ENCODE measurements around the gene UBAC2. TPM values are rescaled to one million over a fixed set of nuclear protein-coding genes. Genes with fewer than 3 reads are reported as not detected.

The UBAC2 gene
- total RNA-seq, 1 experiment from 2014 or later: 80.3 TPM

DNA sequence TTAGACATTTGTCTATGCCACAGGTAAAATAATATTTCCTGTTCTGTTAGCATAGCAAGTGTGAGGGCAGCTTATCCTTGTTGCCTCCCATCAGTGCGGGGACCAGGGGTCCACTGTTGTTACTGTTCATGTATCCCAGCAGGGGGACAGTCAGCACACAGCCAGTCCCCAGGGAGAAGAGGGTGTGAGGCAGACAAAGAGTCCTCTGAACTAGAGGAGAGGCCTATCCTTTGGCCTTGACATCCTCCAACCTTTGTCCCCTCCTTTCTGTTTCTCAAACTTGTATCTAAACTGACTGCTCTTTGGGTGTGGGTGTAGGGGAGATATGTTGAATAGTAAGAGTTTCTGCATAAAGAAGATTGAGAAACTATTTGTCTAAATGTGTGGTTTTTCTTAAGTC, 60.4 kb downstream of the UBAC2 start:
- H3K9me2 ChIP-seq (ENCODE audit: insufficient read depth): no peaks in the 10 kb centered on the region
- H4K20me1 ChIP-seq (ENCODE audit: insufficient read depth): peaks cover 23% of the 10 kb centered on the region; the same call in 1 of the 2 replicates
- no peaks in the 10 kb centered on the region for H3K4me1 ChIP-seq (replicated peaks; ENCODE audit: insufficient read depth)
- no peaks in the 10 kb centered on the region for H3K9me3 ChIP-seq (ENCODE audit: insufficient read depth, low read depth)
- BruUV-seq (replicated peaks): no TSS peak
- no peak overlapping the region for H3K4me3 ChIP-seq
- ChIA-PET CTCF (no interaction called here), POLR2A (ENCODE audit: unreplicated experiment) (no interaction called here)
- H3K4me2 ChIP-seq: no peak overlapping the region
- peaks cover 9% of the 10 kb centered on the region; the same call in 1 of the 2 replicates for H3K79me2 ChIP-seq (ENCODE audit: low read depth)
- H3F3A ChIP-seq (ENCODE audit: insufficient read depth, low read depth): peaks cover 33% of the 10 kb centered on the region
- TF ChIP-seq EZH2 (IDR thresholded peaks at IDR 0.05; ENCODE audit: low read depth) (no peak), CTCF (conservative IDR thresholded peaks at IDR 0.05) (no peak)
- no peaks in the 10 kb centered on the region for H3K27me3 ChIP-seq (ENCODE audit: insufficient read depth, low read depth)
- peaks cover 10% of the 10 kb centered on the region; the same call in 1 of the 2 replicates for H3K36me3 ChIP-seq (ENCODE audit: low read depth)
- no peak for DNase-seq
- no peak overlapping the region for H2AFZ ChIP-seq
- intact Hi-C loops (cut with micrococcal nuclease; ENCODE audit: unreplicated experiment): loop anchor here (10.0 kb wide), 2 partner anchors 176 to 216 kb away; no protein-coding TSS in a partner anchor
- no peak overlapping the region for H3K27ac ChIP-seq

DNA sequence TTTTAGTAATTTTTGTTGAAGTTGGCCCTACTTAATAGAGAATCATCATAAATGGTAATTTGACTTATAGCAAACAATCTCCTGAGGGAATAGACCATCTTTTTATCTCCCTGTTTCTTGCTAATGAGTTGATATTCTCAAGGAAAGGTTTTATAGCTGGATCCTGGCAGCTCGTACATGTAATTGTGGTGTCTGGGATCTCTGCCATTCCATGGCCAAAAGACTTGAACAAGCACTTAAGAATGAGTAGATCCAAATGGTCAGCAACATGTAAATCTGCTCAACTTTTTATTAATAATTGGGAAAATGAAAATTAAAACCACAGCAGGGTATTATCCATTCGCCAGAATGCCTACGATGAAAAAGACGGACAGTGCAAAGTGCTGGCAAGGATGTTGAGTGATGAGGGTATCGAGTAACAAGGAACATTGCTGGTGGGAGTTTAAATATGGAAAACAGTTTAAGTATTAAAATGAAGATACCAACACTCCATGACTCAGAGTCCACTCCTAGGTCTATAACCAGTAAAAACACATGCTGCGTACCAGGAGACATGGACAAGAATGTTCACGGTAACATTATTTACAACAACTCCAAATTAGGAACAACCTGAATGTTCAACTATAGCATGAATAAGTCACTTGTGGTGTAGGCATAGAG, 62.6 kb downstream of the UBAC2 start:
- Histone ChIP-seq H2AFZ (no peak overlapping the region), H3K27ac (no peak overlapping the region), H3K9me3 (ENCODE audit: insufficient read depth, low read depth) (no peaks in the 10 kb centered on the region), H3K4me1 (replicated peaks; ENCODE audit: insufficient read depth) (no peaks in the 10 kb centered on the region), H3K36me3 (ENCODE audit: low read depth) (peaks cover 7% of the 10 kb centered on the region; the same call in 1 of the 2 replicates), H3K4me3 (no peak overlapping the region), H4K20me1 (ENCODE audit: insufficient read depth) (peaks cover 24% of the 10 kb centered on the region; the same call in 1 of the 2 replicates), H3K27me3 (ENCODE audit: insufficient read depth, low read depth) (no peaks in the 10 kb centered on the region), H3K9me2 (ENCODE audit: insufficient read depth) (no peaks in the 10 kb centered on the region), H3K79me2 (ENCODE audit: low read depth) (peaks cover 22% of the 10 kb centered on the region), H3F3A (ENCODE audit: insufficient read depth, low read depth) (peaks cover 32% of the 10 kb centered on the region), H3K4me2 (no peak overlapping the region)
- CTCF ChIA-PET: interaction anchor here (0.7 kb wide), 1 partner anchor 636 kb away, joined by 3 read pairs; no protein-coding TSS in a partner anchor
- POLR2A ChIA-PET (ENCODE audit: unreplicated experiment): interaction anchor here (0.7 kb wide), 1 partner anchor 28 kb away, joined by 4 read pairs; no protein-coding TSS in a partner anchor
- BruUV-seq (replicated peaks): no TSS peak
- intact Hi-C loops (cut with micrococcal nuclease; ENCODE audit: unreplicated experiment): loop anchor here (10.0 kb wide), 2 partner anchors 178 to 218 kb away; no protein-coding TSS in a partner anchor
- TF ChIP-seq CTCF (conservative IDR thresholded peaks at IDR 0.05) (no peak), EZH2 (IDR thresholded peaks at IDR 0.05; ENCODE audit: low read depth) (no peak)
- no peak for DNase-seq

GRCh38 chr13:99264051-99264450, 63.4 kb downstream of the UBAC2 start:
- TF ChIP-seq CTCF (conservative IDR thresholded peaks at IDR 0.05) (no peak), EZH2 (IDR thresholded peaks at IDR 0.05; ENCODE audit: low read depth) (no peak)
- H3K36me3 ChIP-seq (ENCODE audit: low read depth): peaks cover 7% of the 10 kb centered on the region; the same call in 1 of the 2 replicates
- no TSS peak for BruUV-seq (replicated peaks)
- H3K9me3 ChIP-seq (ENCODE audit: insufficient read depth, low read depth): no peaks in the 10 kb centered on the region
- H3K4me2 ChIP-seq: no peak overlapping the region
- H2AFZ ChIP-seq: no peak overlapping the region
- H4K20me1 ChIP-seq (ENCODE audit: insufficient read depth): peaks cover 30% of the 10 kb centered on the region; the same call in 1 of the 2 replicates
- peaks cover 40% of the 10 kb centered on the region for H3F3A ChIP-seq (ENCODE audit: insufficient read depth, low read depth)
- H3K4me1 ChIP-seq (replicated peaks; ENCODE audit: insufficient read depth): no peaks in the 10 kb centered on the region
- no peak overlapping the region for H3K4me3 ChIP-seq
- POLR2A ChIA-PET (ENCODE audit: unreplicated experiment): no interaction called here
- intact Hi-C loops (cut with micrococcal nuclease; ENCODE audit: unreplicated experiment): loop anchor here (10.0 kb wide), 2 partner anchors 179 to 219 kb away; no protein-coding TSS in a partner anchor
- H3K27ac ChIP-seq: peak overlapping the region; percentile 23; the same call in 1 of the 2 replicates
- DNase-seq: no peak
- peaks cover 22% of the 10 kb centered on the region for H3K79me2 ChIP-seq (ENCODE audit: low read depth)
- H3K9me2 ChIP-seq (ENCODE audit: insufficient read depth): no peaks in the 10 kb centered on the region
- H3K27me3 ChIP-seq (ENCODE audit: insufficient read depth, low read depth): no peaks in the 10 kb centered on the region
- CTCF ChIA-PET: interaction anchor here (0.6 to 0.7 kb wide), 2 partner anchors 87 to 637 kb away, joined by 3 to 7 read pairs; no protein-coding TSS in a partner anchor

Data from PC-9 (cell line).